GM12865 (cell line): ENCODE results near the gene LIN28B.
"Not testable (repeated sequence)": the region's sequence is repeated elsewhere in the genome, so short reads cannot be mapped to it uniquely, and the experiment has no call there.

Experiments used
- DNase-seq: peaks from one replicate; pipeline ENCODE4 v3.0.0; 2010; ENCODE audit warnings: low read depth
- H3K4me3 ChIP-seq: 2 replicates; pipeline ENCODE4 v1.5.1; 2011; ENCODE audit warnings: mild to moderate bottlenecking, low read depth, low read length, control low read depth
- CTCF ChIP-seq: IDR thresholded peaks from 2 replicates; pipeline ENCODE4 v1.5.1; 2011; ENCODE audit warnings: low read length, control low read depth, low read depth, inconsistent platforms; ENCODE audit not compliant: insufficient read depth; ENCODE audit errors: missing control alignments

The LIN28B gene

DNA sequence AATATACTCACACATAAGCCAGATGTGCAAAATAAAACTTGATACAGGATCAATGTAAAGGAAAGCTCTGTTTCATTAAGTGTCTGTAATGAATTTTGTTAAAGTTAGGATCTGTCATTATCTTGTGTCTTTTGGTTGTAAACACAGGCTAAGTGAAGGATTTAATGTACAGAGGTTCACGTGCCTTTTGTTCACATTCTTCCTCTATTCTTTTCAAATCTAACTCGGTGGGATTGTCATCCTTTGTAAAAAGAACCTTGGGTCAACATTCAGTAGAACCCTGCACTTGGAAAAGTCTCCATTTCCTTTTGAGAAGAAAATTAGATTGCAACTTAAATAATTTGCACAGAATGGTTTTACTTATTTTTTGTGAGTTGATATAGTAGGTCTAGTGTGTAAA, 7.7 kb upstream of the LIN28B start:
- H3K4me3 ChIP-seq: no peak overlapping the region
- no peak for DNase-seq

DNA sequence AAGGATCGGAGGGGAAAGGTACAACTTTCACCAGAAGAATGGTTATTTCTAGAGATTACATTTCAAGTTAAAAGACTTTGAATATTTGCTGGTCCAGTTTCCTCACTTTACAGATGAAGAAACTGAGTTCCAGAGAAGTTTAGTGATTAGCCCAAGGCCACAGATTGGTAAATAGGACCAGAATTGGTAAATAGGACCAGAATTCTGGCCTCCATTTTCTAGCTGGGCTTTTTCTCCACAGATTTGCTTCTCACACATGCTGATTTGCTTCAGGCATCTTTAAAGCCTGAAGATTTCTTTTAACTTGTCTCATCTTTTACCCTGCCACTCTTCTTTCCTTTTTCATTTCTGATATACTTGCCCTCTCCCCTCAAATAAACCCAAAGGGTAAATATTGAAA, 5.2 kb upstream of the LIN28B start:
- no peak for DNase-seq
- no peak for TF ChIP-seq CTCF
- no peak overlapping the region for H3K4me3 ChIP-seq

More for the DNA sequence above, 7.7 kb upstream of the LIN28B start:
- TF ChIP-seq CTCF: no peak

GRCh38 chr6:104952911-104953399, 4.0 kb upstream of the LIN28B start:
- no peak overlapping the region for H3K4me3 ChIP-seq
- TF ChIP-seq CTCF: no peak
- DNase-seq: no peak

- not testable (repeated sequence) for H3K4me3 ChIP-seq, DNase-seq
These were observed 3.3 kb upstream of the LIN28B start for GRCh38 chr6:104953400-104954189.

- no peak overlapping the region for H3K4me3 ChIP-seq
- no peak for DNase-seq
- TF ChIP-seq CTCF: no peak
These were observed 2.6 kb upstream of the LIN28B start for GRCh38 chr6:104954190-104954797.

GRCh38 chr6:104955491-104955890, 1.4 kb upstream of the LIN28B start:
- DNase-seq: no peak
- no peak for TF ChIP-seq CTCF
- no peak overlapping the region for H3K4me3 ChIP-seq

DNA sequence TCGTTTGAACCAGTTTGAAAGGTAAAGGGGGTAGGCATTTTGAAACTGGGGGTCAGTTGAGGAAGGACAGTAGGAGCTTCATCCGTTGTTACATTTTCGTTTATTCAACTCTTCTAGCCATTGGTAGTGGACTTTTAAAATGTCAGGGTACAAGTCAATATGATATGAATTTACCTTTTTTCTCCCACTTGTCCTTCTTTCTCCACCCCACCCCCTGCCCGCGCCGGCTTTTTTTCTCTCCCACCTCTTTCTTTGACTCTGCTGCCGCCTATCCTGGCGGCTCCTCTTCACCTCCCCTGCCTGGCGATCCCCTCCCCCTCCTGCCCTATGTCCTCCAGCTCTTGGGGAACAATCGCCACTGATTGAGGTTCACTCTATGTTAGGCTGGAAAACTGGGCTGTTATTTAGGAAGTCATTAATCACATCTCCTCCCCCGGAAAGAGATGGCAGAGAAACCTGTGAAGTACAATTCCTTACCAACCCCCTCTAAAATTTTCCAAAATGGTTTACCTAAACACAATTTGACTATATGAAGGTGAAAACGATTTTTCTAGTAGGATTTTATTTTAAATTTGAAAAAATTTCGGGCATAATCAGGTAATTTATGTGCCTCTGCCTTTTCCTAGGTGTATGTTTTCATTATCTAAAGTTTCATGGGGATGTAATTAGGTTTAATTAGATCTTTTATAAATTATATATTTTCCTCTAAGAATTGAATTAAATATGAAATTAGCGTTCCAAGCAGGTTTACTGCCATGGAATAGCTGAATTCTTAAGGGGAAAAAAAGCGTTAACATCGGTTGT, 778 bp upstream of the LIN28B start:
- TF ChIP-seq CTCF: no peak
- DNase-seq: no peak
- H3K4me3 ChIP-seq: no peak overlapping the region
